HG02678 (cell line): Measurements from ENCODE around the gene HIPK1.
"Not testable (repeated sequence)": the region's sequence is repeated elsewhere in the genome, so short reads cannot be mapped to it uniquely, and the experiment has no call there.

Experiments used
- ATAC-seq: cut with Tn5 transposase; IDR thresholded peaks from one replicate; pipeline ENCODE4 v1.9.1; 2021; ENCODE audit warnings: mild to moderate bottlenecking, moderate library complexity; ENCODE audit not compliant: unreplicated experiment

The HIPK1 gene

DNA sequence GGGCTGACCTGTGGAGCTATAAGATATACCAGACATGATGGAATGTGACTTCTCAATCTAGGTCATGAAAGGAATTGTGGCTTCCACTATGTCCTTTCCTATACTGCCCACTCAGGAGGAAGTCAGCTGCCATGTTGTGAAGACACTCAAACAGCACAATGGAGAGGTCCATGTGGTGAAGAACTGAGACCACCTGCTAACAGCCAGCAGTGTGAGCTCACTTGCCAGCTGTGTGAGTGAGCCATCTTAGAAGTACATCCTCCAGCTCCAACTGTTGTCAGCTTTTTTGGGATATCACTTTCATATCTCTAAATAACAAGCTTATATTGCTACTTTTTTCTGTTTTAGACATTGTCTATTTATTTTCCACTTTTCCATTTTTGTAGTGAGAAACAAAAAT, 79.9 kb downstream of the HIPK1 start:
- ATAC-seq, result no peak

DNA sequence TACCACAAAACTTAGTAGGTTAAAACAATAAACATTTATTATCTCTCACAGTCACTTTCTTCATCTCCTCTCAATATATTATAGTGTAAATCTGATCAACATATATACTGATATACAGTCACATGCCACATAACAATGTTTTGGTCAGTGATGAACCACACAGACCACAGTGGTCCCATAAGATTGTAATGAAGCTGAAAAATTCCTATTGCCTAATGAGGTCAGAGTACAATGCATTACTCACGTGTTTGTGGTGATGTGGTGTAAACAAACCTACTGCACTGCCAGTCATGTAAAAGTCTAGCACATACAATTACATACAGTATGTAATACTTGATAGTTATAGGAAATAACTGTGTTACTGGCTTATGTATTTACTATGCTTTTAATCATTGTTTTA, 80.3 kb downstream of the HIPK1 start:
- ATAC-seq, result no peak

DNA sequence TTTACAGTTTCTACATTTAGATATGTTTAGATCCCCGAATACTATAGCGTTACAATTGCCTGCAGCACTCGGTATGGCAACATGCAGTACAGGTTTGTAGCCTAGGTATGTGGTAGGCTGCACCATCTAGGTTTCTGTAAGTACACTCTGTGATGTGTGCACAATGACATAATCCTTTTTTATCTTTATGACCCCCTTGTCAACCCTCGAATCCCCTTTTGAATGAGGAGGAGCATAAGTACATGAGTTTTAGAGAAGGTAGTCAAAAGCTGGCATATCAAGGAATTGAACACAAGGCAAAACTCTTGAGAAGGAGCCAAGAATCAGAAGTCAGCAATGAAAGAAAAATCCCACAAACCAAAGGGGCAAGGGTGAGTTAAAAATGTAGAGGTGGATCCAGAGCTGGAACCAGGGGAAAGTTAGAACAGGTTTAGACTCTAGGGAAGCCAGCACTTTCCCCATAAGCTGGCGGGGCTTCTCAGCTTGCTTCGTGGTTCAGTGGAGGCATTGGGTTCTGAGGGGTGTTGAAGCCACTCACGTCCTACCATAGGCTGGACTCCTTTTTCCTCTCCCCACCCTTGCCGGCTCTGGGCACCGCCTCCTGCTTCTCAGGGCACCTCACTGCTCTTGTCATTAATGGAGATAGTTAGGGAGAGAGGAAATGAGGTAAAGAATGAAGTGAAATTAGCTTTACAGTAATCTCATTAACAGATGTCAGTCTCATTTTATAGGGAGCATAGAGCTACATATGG, 81.5 kb downstream of the HIPK1 start:
- no peak for ATAC-seq

DNA sequence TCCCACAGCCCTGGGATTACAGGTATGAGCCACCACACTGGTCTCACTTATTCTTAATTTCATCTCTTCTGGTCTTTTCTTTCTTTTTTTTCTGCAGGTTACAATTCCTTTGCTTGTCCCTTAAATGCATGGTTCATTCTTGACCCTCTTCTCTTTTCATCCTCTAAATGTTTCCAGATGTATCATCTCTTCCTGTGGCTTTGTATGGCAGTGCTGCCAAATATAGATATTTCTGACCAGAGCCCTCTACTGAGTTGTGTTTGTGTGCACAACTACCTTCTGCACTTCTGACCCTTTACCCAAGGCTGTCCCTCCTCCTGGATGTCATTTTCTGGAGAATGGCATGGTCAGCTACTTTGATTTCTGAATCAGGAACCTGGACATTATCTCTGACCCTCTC, 82.7 kb downstream of the HIPK1 start:
- no peak for ATAC-seq

DNA sequence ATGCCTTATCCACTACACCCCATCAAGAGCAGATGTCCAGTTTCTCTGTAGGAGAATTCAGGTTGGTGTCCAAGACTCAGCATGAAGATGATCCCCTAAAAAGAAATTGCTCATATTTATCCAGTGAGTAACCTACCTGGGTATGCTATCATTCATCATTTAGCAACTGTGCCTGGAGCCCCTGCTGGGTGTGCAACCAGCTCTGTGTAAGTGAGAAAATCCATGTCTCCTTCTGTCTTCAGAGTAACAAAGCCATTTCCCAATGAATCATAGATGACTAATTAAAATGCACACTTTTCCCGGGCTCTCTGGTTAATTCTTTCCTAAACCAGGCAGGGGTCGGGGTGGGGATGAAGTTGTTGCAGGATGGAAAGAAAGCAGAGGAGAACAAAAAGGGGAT, 86.0 kb downstream of the HIPK1 start:
- ATAC-seq, result no peak

DNA sequence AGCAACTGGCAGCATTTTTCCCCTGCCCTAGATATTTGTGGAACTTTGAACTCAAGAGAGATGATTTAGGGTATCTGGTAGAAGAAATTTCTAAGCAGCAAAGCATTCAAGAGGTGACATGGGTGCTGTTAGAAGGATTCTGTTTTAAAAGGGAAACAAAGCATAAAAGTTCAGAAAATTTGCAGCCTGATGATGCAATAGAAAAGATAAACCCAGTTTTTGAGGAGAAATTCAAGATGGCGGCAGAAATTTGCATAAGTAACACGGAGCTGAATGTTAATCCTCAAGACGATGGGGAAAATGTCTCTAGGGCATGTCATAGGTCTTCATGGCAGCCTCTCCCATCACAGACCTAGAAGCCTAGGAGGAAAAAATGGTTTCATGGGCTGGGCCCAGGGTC, 90.6 kb downstream of the HIPK1 start:
- ATAC-seq, result not testable (repeated sequence)

DNA sequence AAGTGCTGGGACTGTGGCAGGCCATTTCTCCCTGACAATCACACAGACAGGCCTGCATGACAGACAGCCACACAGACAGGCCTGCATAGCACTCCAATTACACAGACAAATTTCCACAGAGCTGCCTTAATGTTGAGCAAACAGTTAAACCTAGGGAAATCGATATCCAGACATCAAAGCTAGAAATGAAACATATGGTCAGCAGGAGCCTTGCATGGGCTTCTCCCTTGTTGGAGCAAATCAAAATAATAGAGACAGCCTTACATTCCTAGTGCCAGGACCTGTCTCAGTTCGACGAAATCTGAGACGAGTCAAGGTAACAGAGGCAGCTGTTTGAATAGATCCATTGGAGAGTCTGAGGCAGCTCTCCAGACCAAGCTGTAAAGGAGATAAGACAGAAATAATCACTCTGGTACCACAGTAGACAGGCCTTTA, 92.6 kb downstream of the HIPK1 start:
- ATAC-seq, result no peak

DNA sequence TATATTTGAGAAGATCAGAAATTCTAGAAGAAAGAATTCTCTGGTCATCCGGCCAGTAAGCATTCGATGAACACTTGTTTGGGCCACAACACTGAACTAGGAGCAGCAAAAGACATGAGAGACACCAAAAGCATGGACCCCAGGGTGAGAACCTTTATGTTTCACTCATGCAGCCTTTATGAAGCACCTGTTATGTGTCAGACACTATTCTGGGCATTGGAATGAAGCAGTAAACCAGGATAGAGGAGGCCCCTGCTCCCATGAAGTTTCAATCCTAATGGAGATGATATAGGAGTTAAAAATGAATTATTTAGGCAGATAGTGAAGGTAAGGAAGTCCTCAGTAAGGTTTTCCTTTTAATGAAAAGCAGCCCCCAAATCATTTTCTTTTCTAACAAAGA, 93.8 kb downstream of the HIPK1 start:
- ATAC-seq, result no peak

DNA sequence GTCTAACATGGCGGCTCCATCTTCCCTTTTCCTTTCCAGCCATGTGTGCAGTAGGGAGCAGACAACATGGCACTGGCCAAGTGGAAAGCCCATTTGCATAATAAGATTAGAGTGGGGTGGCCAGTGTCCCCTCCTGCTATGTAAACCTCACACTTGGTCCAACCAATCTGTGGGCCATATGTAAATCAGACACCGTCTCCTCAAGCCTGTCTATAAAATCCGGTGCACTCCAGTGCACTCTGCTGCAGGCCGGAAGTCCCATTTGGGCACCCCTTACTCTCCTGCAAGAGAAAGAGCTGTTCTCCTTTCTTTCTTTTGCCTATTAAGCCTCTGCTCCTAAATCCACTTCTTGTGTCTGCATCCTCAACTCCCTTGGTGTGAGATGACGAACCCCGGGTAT, 94.3 kb downstream of the HIPK1 start:
- ATAC-seq, result no peak

DNA sequence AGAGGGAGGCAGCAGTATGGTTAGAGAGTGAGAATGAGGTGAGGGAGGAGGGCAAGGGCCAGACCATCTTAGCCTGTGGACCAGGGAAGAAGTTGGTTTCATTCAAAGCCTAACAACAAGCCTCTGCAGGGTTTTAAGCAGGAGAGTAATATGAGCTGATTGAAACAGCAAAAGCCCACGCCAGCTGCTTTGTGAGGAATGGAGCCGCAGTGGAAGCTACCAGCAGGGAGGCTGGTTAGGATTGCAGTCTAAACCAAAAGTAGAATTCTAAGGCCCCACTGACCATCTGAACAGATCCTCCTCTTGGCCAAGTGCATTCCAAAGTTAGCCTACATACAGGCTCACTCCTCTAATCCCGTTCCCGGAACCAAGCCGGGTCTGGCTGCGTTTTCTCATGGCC, 94.9 kb downstream of the HIPK1 start:
- ATAC-seq, result no peak

DNA sequence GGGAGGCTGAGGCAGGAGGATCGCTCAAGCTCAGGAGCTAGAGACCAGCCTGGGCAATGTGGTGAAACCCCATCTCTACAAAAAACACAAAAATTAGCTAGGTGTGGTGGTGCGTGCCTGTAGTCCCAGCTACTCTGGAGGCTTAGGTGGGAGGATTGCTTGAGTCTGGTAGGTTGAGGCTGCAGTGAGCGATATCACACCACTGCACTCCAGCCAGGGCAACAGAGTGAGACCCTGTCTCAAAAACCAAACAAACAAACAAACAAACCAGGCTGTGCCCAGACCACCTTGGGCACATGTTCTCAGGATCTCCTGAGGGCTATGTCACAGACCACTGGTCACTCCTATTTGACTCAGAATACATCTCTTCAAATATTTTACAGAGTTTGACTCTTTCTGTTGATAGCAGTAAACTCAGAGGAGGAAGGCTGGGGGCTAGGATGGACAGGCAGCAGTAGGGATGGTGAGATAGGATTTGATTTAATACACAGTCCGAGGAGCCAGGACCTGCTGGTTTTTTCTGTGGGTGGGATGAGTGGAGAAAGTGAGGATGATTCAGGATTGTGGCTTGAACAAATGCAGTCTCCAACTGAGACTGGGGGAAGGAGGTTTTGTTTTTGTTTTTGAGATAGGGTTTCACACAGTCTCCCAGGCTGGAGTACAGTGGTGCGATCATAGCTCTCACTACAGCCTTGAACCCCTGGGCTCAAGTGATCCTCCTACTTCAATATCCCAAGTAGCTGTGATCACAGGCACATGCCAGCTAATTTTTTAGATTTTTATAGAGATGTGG, 96.7 kb downstream of the HIPK1 start:
- no peak for ATAC-seq

DNA sequence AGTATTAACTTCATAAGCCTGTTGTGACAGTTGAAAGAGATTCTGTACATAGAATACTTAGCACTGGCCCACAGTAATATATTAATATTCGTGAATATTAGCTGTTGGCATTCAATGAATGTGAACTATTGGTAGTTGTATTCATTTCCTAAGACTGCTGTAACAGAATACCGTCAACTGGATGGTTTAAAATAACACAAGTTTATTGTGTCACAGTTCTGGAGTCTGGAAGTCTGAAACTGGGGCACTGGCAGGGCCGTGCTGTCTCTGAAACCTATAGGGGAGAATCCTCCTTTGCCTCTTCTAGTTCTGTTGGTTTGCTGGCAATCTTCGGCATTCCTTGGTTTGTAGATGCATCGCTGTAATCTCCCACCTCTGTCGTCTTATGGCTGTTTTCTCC, 97.7 kb downstream of the HIPK1 start:
- ATAC-seq, result no peak
